ENCODE measurements around the gene CDH15. TPM values are rescaled to one million over a fixed set of nuclear protein-coding genes. Genes with fewer than 3 reads are reported as not detected.
"Not testable (repeated sequence)": the region's sequence is repeated elsewhere in the genome, so short reads cannot be mapped to it uniquely, and the experiment has no call there.

The CDH15 gene
- polyA plus RNA-seq, 1 donor from 2014 or later = not detected

DNA sequence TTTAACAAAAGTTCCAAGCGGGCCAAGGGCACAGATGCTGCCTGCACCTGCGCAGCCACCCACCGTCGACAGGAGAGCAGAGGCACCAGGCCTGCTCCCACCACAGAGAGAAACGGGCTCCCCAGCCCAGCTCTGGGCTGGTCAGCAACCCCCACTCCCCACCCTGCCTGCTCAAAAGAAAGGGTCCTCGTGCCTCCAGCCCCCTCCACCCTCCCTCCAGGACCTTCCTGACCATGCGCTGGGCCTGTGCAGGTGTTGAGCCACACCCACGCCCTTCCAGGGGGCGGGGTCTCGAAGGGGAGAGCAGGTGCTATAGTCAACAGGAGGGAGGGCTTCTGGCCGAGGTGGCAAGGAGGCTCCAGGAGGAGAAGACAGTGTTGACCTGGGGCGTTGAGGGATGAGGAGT, 71.2 kb downstream of the CDH15 start:
- TF ChIP-seq MXI1 (conservative IDR thresholded peaks at IDR 0.05; ENCODE audit: poor library complexity, severe bottlenecking) (no peak), POLR2AphosphoS5 (IDR thresholded peaks at IDR 0.05) (no peak), EP300 (conservative IDR thresholded peaks at IDR 0.05; ENCODE audit: poor library complexity, severe bottlenecking) (no peak), EZH2 (IDR thresholded peaks at IDR 0.05; ENCODE audit: borderline replicate concordance, insufficient read depth, low read length, poor library complexity, severe bottlenecking) (no peak), SMC3 (conservative IDR thresholded peaks at IDR 0.05; ENCODE audit: poor library complexity) (no peak), RAD21 (conservative IDR thresholded peaks at IDR 0.05) (no peak), TAF1 (IDR thresholded peaks at IDR 0.05; ENCODE audit: low read depth) (no peak)
- TF ChIP-seq, protein P1, sequence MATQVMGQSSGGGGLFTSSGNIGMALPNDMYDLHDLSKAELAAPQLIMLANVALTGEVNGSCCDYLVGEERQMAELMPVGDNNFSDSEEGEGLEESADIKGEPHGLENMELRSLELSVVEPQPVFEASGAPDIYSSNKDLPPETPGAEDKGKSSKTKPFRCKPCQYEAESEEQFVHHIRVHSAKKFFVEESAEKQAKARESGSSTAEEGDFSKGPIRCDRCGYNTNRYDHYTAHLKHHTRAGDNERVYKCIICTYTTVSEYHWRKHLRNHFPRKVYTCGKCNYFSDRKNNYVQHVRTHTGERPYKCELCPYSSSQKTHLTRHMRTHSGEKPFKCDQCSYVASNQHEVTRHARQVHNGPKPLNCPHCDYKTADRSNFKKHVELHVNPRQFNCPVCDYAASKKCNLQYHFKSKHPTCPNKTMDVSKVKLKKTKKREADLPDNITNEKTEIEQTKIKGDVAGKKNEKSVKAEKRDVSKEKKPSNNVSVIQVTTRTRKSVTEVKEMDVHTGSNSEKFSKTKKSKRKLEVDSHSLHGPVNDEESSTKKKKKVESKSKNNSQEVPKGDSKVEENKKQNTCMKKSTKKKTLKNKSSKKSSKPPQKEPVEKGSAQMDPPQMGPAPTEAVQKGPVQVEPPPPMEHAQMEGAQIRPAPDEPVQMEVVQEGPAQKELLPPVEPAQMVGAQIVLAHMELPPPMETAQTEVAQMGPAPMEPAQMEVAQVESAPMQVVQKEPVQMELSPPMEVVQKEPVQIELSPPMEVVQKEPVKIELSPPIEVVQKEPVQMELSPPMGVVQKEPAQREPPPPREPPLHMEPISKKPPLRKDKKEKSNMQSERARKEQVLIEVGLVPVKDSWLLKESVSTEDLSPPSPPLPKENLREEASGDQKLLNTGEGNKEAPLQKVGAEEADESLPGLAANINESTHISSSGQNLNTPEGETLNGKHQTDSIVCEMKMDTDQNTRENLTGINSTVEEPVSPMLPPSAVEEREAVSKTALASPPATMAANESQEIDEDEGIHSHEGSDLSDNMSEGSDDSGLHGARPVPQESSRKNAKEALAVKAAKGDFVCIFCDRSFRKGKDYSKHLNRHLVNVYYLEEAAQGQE (IDR thresholded peaks at IDR 0.05; ENCODE audit: borderline replicate concordance) = no peak
- TF ChIP-seq, protein P2, sequence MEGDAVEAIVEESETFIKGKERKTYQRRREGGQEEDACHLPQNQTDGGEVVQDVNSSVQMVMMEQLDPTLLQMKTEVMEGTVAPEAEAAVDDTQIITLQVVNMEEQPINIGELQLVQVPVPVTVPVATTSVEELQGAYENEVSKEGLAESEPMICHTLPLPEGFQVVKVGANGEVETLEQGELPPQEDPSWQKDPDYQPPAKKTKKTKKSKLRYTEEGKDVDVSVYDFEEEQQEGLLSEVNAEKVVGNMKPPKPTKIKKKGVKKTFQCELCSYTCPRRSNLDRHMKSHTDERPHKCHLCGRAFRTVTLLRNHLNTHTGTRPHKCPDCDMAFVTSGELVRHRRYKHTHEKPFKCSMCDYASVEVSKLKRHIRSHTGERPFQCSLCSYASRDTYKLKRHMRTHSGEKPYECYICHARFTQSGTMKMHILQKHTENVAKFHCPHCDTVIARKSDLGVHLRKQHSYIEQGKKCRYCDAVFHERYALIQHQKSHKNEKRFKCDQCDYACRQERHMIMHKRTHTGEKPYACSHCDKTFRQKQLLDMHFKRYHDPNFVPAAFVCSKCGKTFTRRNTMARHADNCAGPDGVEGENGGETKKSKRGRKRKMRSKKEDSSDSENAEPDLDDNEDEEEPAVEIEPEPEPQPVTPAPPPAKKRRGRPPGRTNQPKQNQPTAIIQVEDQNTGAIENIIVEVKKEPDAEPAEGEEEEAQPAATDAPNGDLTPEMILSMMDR (IDR thresholded peaks at IDR 0.05; ENCODE audit: poor library complexity, severe bottlenecking) = no peak
- H3K4me2 ChIP-seq (ENCODE audit: low read length) = no peak overlapping the region
- no peak overlapping the region for H2AFZ ChIP-seq (ENCODE audit: low read depth, low read length)
- H4K20me1 ChIP-seq (ENCODE audit: insufficient read depth) = no peaks in the 10 kb centered on the region
- no peaks in the 10 kb centered on the region for H3K9me2 ChIP-seq (ENCODE audit: insufficient read depth, low read length)
- H3K4me3 ChIP-seq (ENCODE audit: low read length) = no peak overlapping the region
- no peaks in the 10 kb centered on the region for H3K79me2 ChIP-seq (replicated peaks; ENCODE audit: insufficient read depth, low read length)
- H3K27me3 ChIP-seq (ENCODE audit: insufficient read depth, low read depth, low read length) = no peaks in the 10 kb centered on the region
- no peaks in the 10 kb centered on the region for H3K9me3 ChIP-seq (ENCODE audit: low read length)
- H3K36me3 ChIP-seq (ENCODE audit: insufficient read depth, low read length) = no peaks in the 10 kb centered on the region
- no peak overlapping the region for H3K27ac ChIP-seq (ENCODE audit: low read length)
- H3F3A ChIP-seq (ENCODE audit: insufficient read depth, low read length, poor library complexity, severe bottlenecking) = peaks cover 6% of the 10 kb centered on the region
- H3K9ac ChIP-seq (ENCODE audit: low read length) = no peak overlapping the region

DNA sequence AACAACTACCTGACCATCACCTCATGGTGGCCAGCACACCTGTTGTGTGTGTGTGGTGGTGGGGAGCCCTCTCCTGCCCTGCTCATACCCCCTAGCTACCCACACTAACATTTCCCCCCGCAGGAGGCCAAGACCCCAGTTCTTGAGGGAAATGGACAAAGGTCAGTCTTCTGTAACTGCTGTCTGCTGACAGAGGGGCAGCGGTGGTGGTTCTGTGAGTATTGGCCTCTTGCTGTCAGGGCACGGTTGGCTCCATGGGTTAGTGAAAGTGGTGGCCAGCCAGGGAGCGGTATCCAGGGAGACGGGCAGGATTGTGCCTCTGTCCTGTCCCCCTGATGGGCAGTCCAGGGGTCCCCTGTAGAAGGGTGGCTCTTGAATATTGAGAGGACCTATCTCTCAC, 72.1 kb downstream of the CDH15 start:
- peaks cover 6% of the 10 kb centered on the region for H3F3A ChIP-seq (ENCODE audit: insufficient read depth, low read length, poor library complexity, severe bottlenecking)
- H3K4me3 ChIP-seq (ENCODE audit: low read length) = no peak overlapping the region
- no peak overlapping the region for H3K27ac ChIP-seq (ENCODE audit: low read length)
- H3K79me2 ChIP-seq (replicated peaks; ENCODE audit: insufficient read depth, low read length) = no peaks in the 10 kb centered on the region
- H3K9ac ChIP-seq (ENCODE audit: low read length) = no peak overlapping the region
- H2AFZ ChIP-seq (ENCODE audit: low read depth, low read length) = no peak overlapping the region
- no peaks in the 10 kb centered on the region for H3K36me3 ChIP-seq (ENCODE audit: insufficient read depth, low read length)
- H3K4me2 ChIP-seq (ENCODE audit: low read length) = no peak overlapping the region
- TF ChIP-seq RAD21 (conservative IDR thresholded peaks at IDR 0.05) = no peak
- no peak for TF ChIP-seq MXI1 (conservative IDR thresholded peaks at IDR 0.05; ENCODE audit: poor library complexity, severe bottlenecking)
- no peak for TF ChIP-seq POLR2AphosphoS5 (IDR thresholded peaks at IDR 0.05)
- TF ChIP-seq, protein P1 (IDR thresholded peaks at IDR 0.05; ENCODE audit: borderline replicate concordance) = no peak
- TF ChIP-seq SMC3 (conservative IDR thresholded peaks at IDR 0.05; ENCODE audit: poor library complexity) = no peak
- no peak for TF ChIP-seq EZH2 (IDR thresholded peaks at IDR 0.05; ENCODE audit: borderline replicate concordance, insufficient read depth, low read length, poor library complexity, severe bottlenecking)
- no peaks in the 10 kb centered on the region for H4K20me1 ChIP-seq (ENCODE audit: insufficient read depth)
- no peaks in the 10 kb centered on the region for H3K9me3 ChIP-seq (ENCODE audit: low read length)
- no peaks in the 10 kb centered on the region for H3K27me3 ChIP-seq (ENCODE audit: insufficient read depth, low read depth, low read length)
- no peaks in the 10 kb centered on the region for H3K9me2 ChIP-seq (ENCODE audit: insufficient read depth, low read length)

DNA sequence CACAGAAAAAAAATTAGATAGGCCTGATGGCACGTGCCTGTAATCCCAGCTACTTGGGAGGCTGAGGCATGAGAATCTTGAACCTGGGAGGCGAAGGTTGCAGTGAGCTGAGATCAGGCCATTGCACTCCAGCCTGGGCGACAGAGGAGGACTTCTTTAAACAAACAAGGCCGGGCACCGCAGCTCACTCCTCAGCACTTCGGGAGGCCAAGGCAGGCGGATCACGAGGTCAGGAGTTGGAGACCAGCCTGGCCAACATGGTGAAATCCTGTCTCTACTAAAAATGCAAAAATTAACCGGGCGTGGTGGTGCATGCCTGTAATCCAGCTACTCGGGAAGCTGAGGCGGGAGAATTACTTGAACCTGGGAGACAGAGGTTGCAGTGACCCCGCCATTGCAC, 72.7 kb downstream of the CDH15 start:
- not testable (repeated sequence) for H3K9me3 ChIP-seq (ENCODE audit: low read length); H3K27me3 ChIP-seq (ENCODE audit: insufficient read depth, low read depth, low read length); H4K20me1 ChIP-seq (ENCODE audit: insufficient read depth); H2AFZ ChIP-seq (ENCODE audit: low read depth, low read length); H3K36me3 ChIP-seq (ENCODE audit: insufficient read depth, low read length); H3K4me2 ChIP-seq (ENCODE audit: low read length); H3F3A ChIP-seq (ENCODE audit: insufficient read depth, low read length, poor library complexity, severe bottlenecking); H3K9ac ChIP-seq (ENCODE audit: low read length); H3K9me2 ChIP-seq (ENCODE audit: insufficient read depth, low read length); H3K4me3 ChIP-seq (ENCODE audit: low read length); H3K27ac ChIP-seq (ENCODE audit: low read length); H3K79me2 ChIP-seq (replicated peaks; ENCODE audit: insufficient read depth, low read length)

Measured in neural cell (in vitro differentiated cells).